Measurements from ENCODE around the gene TCF4. TPM values are rescaled to one million over a fixed set of nuclear protein-coding genes. Genes with fewer than 3 reads are reported as not detected.

Gene TCF4
- total and polyA plus RNA-seq, 2 experiments from 2014 or later = 77.7 to 89.2 TPM

DNA sequence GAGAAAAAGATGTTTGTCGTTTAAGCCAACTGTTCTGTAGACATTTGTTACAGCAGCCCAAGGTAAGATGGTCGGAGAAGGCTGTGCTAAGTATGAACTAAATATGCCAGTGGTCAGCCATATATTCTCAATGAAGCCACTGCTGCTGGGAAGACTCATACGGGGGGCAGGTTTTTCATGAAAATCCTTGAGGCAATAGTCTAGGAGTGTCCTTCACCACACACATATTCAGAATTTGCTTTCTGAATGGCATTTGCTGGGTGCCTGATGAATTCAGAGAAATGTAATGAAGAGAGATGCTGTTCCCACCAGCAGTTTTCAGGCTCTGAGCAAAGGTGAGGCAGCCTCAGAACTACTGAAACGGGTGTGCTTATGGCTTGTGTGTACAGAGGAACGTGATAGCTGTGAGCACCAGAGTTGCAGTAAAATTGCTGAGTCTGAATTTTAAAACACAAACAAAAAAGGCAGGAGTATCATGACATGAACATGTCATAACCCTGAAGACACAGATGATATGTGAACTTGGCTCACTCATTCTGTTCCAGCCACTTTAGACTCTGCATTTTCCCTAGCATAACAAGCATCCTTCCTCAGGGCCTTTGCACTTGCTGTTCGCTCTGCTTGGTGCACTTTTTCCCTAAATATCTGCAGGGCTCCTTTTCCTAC is 21.3 kb upstream of the TCF4 start:
- H3K27me3 ChIP-seq (ENCODE audit: insufficient read depth) = no peaks in the 10 kb centered on the region
- no peak overlapping the region for H3K4me3 Mint-ChIP-seq
- H3K27me3 Mint-ChIP-seq (ENCODE audit: insufficient read depth, low read depth, poor library complexity) = peaks cover 2% of the 10 kb centered on the region
- no peak for DNase-seq (ENCODE audit: low spot score)
- H3K4me1 Mint-ChIP-seq = no peaks in the 10 kb centered on the region
- no peaks in the 10 kb centered on the region; the same call in 1 of the 2 replicates for H3K9me2 ChIP-seq (ENCODE audit: insufficient read depth)
- no peak overlapping the region for H3K27ac ChIP-seq (ENCODE audit: low read depth)
- no peaks in the 10 kb centered on the region for H3K36me3 Mint-ChIP-seq (ENCODE audit: low read depth)
- H3K79me2 ChIP-seq (replicated peaks; ENCODE audit: insufficient read depth) = no peaks in the 10 kb centered on the region
- no peak overlapping the region for H3K4me2 ChIP-seq
- ATAC-seq = no peak
- no peaks in the 10 kb centered on the region for H3F3A ChIP-seq (replicated peaks; ENCODE audit: low read depth)
- no peaks in the 10 kb centered on the region for H3K4me1 ChIP-seq (ENCODE audit: insufficient read depth)
- H3K9me3 Mint-ChIP-seq = 0 out of 3 replicates have a peak, but pooled peaks cover 6% of the 10 kb centered on the region
- TF ChIP-seq ETS1 (IDR thresholded peaks at IDR 0.05) (no peak), ZNF331 (CRISPR knock-in tag; IDR thresholded peaks at IDR 0.05; ENCODE audit: low read depth) (no peak)
- H2AFZ ChIP-seq = no peak overlapping the region
- no peak overlapping the region for H3K4me3 ChIP-seq
- H3K36me3 ChIP-seq (ENCODE audit: insufficient read depth) = no peaks in the 10 kb centered on the region
- no peaks in the 10 kb centered on the region for H4K20me1 ChIP-seq (replicated peaks; ENCODE audit: insufficient read depth)
- no peak overlapping the region for H3K27ac Mint-ChIP-seq

- no peak for DNase-seq (ENCODE audit: low spot score)
- no peaks in the 10 kb centered on the region for H3K4me1 Mint-ChIP-seq
- Histone ChIP-seq H3K27ac (ENCODE audit: low read depth) (no peak overlapping the region), H3K4me3 (no peak overlapping the region), H2AFZ (no peak overlapping the region), H3K4me1 (ENCODE audit: insufficient read depth) (no peaks in the 10 kb centered on the region), H3K79me2 (replicated peaks; ENCODE audit: insufficient read depth) (no peaks in the 10 kb centered on the region), H4K20me1 (replicated peaks; ENCODE audit: insufficient read depth) (no peaks in the 10 kb centered on the region), H3K4me2 (no peak overlapping the region), H3F3A (replicated peaks; ENCODE audit: low read depth) (no peaks in the 10 kb centered on the region), H3K27me3 (ENCODE audit: insufficient read depth) (no peaks in the 10 kb centered on the region), H3K36me3 (ENCODE audit: insufficient read depth) (no peaks in the 10 kb centered on the region), H3K9me2 (ENCODE audit: insufficient read depth) (no peaks in the 10 kb centered on the region; the same call in 1 of the 2 replicates)
- no peaks in the 10 kb centered on the region for H3K36me3 Mint-ChIP-seq (ENCODE audit: low read depth)
- H3K27ac Mint-ChIP-seq = no peak overlapping the region
- peaks cover 2% of the 10 kb centered on the region for H3K27me3 Mint-ChIP-seq (ENCODE audit: insufficient read depth, low read depth, poor library complexity)
- H3K4me3 Mint-ChIP-seq = no peak overlapping the region
- ATAC-seq = no peak
- 0 out of 3 replicates have a peak, but pooled peaks cover 3% of the 10 kb centered on the region for H3K9me3 Mint-ChIP-seq
- no peak for TF ChIP-seq CREB1 (CRISPR knock-in tag; IDR thresholded peaks at IDR 0.05; ENCODE audit: low read depth)
Measured at GRCh38 chr18:55608497-55608896, 20.5 kb upstream of the TCF4 start.

- no peak overlapping the region for H3K4me3 Mint-ChIP-seq
- Histone ChIP-seq H4K20me1 (replicated peaks; ENCODE audit: insufficient read depth) (no peaks in the 10 kb centered on the region), H3K36me3 (ENCODE audit: insufficient read depth) (no peaks in the 10 kb centered on the region), H3K9me2 (ENCODE audit: insufficient read depth) (no peaks in the 10 kb centered on the region; the same call in 1 of the 2 replicates), H3K27me3 (ENCODE audit: insufficient read depth) (no peaks in the 10 kb centered on the region), H3K4me3 (no peak overlapping the region), H3K27ac (ENCODE audit: low read depth) (no peak overlapping the region), H2AFZ (no peak overlapping the region), H3K4me1 (ENCODE audit: insufficient read depth) (no peaks in the 10 kb centered on the region), H3F3A (replicated peaks; ENCODE audit: low read depth) (no peaks in the 10 kb centered on the region), H3K79me2 (replicated peaks; ENCODE audit: insufficient read depth) (no peaks in the 10 kb centered on the region), H3K4me2 (no peak overlapping the region)
- no peak for DNase-seq (ENCODE audit: low spot score)
- no peaks in the 10 kb centered on the region for H3K4me1 Mint-ChIP-seq
- ATAC-seq = no peak
- peaks cover 2% of the 10 kb centered on the region for H3K27me3 Mint-ChIP-seq (ENCODE audit: insufficient read depth, low read depth, poor library complexity)
- H3K36me3 Mint-ChIP-seq (ENCODE audit: low read depth) = no peaks in the 10 kb centered on the region
- H3K9me3 Mint-ChIP-seq = no peaks in the 10 kb centered on the region
- no peak overlapping the region for H3K27ac Mint-ChIP-seq
- TF ChIP-seq CTCF (conservative IDR thresholded peaks at IDR 0.05; ENCODE audit: low read depth in 2 of 2) (no peak), ZNF331 (CRISPR knock-in tag; IDR thresholded peaks at IDR 0.05; ENCODE audit: low read depth) (no peak), EZH2 (IDR thresholded peaks at IDR 0.05; ENCODE audit: low read depth, unreplicated experiment) (no peak), CREB1 (CRISPR knock-in tag; IDR thresholded peaks at IDR 0.05; ENCODE audit: low read depth) (no peak), NANOG (IDR thresholded peaks at IDR 0.05; ENCODE audit: borderline replicate concordance) (no peak), ETS1 (IDR thresholded peaks at IDR 0.05) (no peak), ZNF114 (CRISPR knock-in tag; IDR thresholded peaks at IDR 0.05) (no peak), EZH2phosphoT487 (IDR thresholded peaks at IDR 0.05; ENCODE audit: unreplicated experiment) (no peak)
- TF ChIP-seq, protein P1, sequence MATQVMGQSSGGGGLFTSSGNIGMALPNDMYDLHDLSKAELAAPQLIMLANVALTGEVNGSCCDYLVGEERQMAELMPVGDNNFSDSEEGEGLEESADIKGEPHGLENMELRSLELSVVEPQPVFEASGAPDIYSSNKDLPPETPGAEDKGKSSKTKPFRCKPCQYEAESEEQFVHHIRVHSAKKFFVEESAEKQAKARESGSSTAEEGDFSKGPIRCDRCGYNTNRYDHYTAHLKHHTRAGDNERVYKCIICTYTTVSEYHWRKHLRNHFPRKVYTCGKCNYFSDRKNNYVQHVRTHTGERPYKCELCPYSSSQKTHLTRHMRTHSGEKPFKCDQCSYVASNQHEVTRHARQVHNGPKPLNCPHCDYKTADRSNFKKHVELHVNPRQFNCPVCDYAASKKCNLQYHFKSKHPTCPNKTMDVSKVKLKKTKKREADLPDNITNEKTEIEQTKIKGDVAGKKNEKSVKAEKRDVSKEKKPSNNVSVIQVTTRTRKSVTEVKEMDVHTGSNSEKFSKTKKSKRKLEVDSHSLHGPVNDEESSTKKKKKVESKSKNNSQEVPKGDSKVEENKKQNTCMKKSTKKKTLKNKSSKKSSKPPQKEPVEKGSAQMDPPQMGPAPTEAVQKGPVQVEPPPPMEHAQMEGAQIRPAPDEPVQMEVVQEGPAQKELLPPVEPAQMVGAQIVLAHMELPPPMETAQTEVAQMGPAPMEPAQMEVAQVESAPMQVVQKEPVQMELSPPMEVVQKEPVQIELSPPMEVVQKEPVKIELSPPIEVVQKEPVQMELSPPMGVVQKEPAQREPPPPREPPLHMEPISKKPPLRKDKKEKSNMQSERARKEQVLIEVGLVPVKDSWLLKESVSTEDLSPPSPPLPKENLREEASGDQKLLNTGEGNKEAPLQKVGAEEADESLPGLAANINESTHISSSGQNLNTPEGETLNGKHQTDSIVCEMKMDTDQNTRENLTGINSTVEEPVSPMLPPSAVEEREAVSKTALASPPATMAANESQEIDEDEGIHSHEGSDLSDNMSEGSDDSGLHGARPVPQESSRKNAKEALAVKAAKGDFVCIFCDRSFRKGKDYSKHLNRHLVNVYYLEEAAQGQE (IDR thresholded peaks at IDR 0.05; ENCODE audit: unreplicated experiment) = no peak
Measured at GRCh38 chr18:55607773-55608172, 19.8 kb upstream of the TCF4 start.

Data from GM23338 (cell line).